Left lung (tissue), 10 donors: Measurements from ENCODE around the gene PMM2. TPM values are rescaled to one million over a fixed set of nuclear protein-coding genes. Genes with fewer than 3 reads are reported as not detected.
"Not testable (repeated sequence)": the region's sequence is repeated elsewhere in the genome, so short reads cannot be mapped to it uniquely, and the experiment has no call there.

Source experiments
- ATAC-seq: fragments of 200-7000 bp; cut with Tn5 transposase; one replicate; pipeline ENCODE4 v1.9.1; 2020; ENCODE audit warnings: moderate library complexity
- DNase-seq, 4 donors: peaks; one replicate each; pipeline ENCODE4 v3.0.0-alpha.2; 2013 to 2020
- H3K27ac ChIP-seq, 2 donors: fragments of 200-600 bp; sonication (generic) in 1 of 2; one replicate each; pipeline versions ENCODE4 v1.5.0 to v1.8.0; 2020 to 2021
- H3K27me3 ChIP-seq, 2 donors: fragments of 200-600 bp; sonication (generic) in 1 of 2; one replicate each; pipeline versions ENCODE4 v1.5.0 to v1.8.0; 2020 to 2021
- H3K36me3 ChIP-seq, 2 donors: fragments of 200-600 bp; sonication (generic) in 1 of 2; one replicate each; pipeline versions ENCODE4 v1.5.0 to v1.8.0; 2020 to 2021
- H3K4me1 ChIP-seq, 2 donors: fragments of 200-600 bp; one replicate each; pipeline ENCODE4 v1.8.0; 2021
- H3K4me3 ChIP-seq, 2 donors: fragments of 200-600 bp; sonication (generic) in 1 of 2; one replicate each; pipeline versions ENCODE4 v1.5.0 to v1.8.0; 2020 to 2021; ENCODE audit warnings: mild to moderate bottlenecking in 1 of 2
- H3K9me3 ChIP-seq, 2 donors: fragments of 200-600 bp; sonication (generic) in 1 of 2; one replicate each; pipeline versions ENCODE4 v1.5.0 to v1.8.0; 2020 to 2021
- intact Hi-C, 2 donors: fragments of 100-400 bp; cut with DNase I; formaldehyde crosslinking; loops; one replicate each; pipeline versions ENCODE4 v1.11.2 to v1.14.2; 2022
- polyA plus RNA-seq, 6 donors: library from polyadenylated mRNA; unstranded; fragments of 120-200 nt; gene quantifications; one replicate each; pipeline ENCODE4 v1.2.1, GENCODE V29; 2013; ENCODE audit not compliant: insufficient read length in 6 of 6
- total RNA-seq, 2 donors: library from RNA; stranded (reverse); fragmentation: NEBNext Ultra II Directional; extraction: Animal tissue kit (Norgen Biotek cat#: 25700); gene quantifications; one replicate each; pipeline ENCODE4 v1.2.1, GENCODE V29; 2021
- TF ChIP-seq, protein P1 (sequence below), 2 donors: fragments of 200-600 bp; sonication (generic) in 1 of 2; IDR thresholded peaks; one replicate each; pipeline versions ENCODE4 v1.5.0 to v1.8.0; 2021; ENCODE audit warnings: antibody characterized with exemption in 2 of 2
- donor health status: DM: no; HTN: yes; CAD: no.
- donor health status: DM: no; HTN: no; CAD: no.

PMM2 gene
- total and polyA plus RNA-seq, 8 donors = 19.2 to 38.2 (median 22.9) TPM

GRCh38 chr16:8867932-8868415 is 70.3 kb downstream of the PMM2 start:
- H3K4me3 ChIP-seq = peak overlapping the region; percentile 42 to 87
- H3K27me3 ChIP-seq = no peaks in the 10 kb centered on the region
- no peaks in the 10 kb centered on the region for H3K9me3 ChIP-seq
- intact Hi-C loops = no loop called here
- peak overlapping the region; percentile 81 to 88 for H3K27ac ChIP-seq
- TF ChIP-seq, protein P1, sequence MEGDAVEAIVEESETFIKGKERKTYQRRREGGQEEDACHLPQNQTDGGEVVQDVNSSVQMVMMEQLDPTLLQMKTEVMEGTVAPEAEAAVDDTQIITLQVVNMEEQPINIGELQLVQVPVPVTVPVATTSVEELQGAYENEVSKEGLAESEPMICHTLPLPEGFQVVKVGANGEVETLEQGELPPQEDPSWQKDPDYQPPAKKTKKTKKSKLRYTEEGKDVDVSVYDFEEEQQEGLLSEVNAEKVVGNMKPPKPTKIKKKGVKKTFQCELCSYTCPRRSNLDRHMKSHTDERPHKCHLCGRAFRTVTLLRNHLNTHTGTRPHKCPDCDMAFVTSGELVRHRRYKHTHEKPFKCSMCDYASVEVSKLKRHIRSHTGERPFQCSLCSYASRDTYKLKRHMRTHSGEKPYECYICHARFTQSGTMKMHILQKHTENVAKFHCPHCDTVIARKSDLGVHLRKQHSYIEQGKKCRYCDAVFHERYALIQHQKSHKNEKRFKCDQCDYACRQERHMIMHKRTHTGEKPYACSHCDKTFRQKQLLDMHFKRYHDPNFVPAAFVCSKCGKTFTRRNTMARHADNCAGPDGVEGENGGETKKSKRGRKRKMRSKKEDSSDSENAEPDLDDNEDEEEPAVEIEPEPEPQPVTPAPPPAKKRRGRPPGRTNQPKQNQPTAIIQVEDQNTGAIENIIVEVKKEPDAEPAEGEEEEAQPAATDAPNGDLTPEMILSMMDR (IDR thresholded peaks at IDR 0.05) = no peak
- DNase-seq (no peak), ATAC-seq (no peak)
- peaks cover 28 to 76% of the 10 kb centered on the region in 2 donors for H3K4me1 ChIP-seq
- H3K36me3 ChIP-seq = no peaks in the 10 kb centered on the region

GRCh38 chr16:8868416-8869211 is 71.0 kb downstream of the PMM2 start, which contains the start of gene CARHSP1:
TSS of gene CARHSP1 (minus strand) at chr16:8869006. CDS start at chr16:8859328, 9,678 bp downstream.
- H3K4me1 ChIP-seq = peaks cover 24 to 70% of the 10 kb centered on the region in 2 donors
- intact Hi-C loops = no loop called here
- H3K27ac ChIP-seq = peak within 1 kb of the TSS; percentile 81 to 88
- no peaks in the 10 kb centered on the region for H3K27me3 ChIP-seq
- ATAC-seq (peak; percentile 93), DNase-seq (peak; percentile 87 to 93 (median 92))
- TF ChIP-seq, protein P1 (IDR thresholded peaks at IDR 0.05) = no peak
- H3K9me3 ChIP-seq = no peaks in the 10 kb centered on the region
- peak within 1 kb of the TSS; percentile 42 to 87 for H3K4me3 ChIP-seq
- no peaks in the 10 kb centered on the region for H3K36me3 ChIP-seq

GRCh38 chr16:8869212-8869987 is 71.8 kb downstream of the PMM2 start:
- Histone ChIP-seq H3K27me3 (no peaks in the 10 kb centered on the region), H3K4me3 (peak overlapping the region; percentile 42 to 87), H3K4me1 (peaks cover 18 to 62% of the 10 kb centered on the region in 2 donors), H3K36me3 (no peaks in the 10 kb centered on the region), H3K9me3 (no peaks in the 10 kb centered on the region), H3K27ac (peak overlapping the region; percentile 55 to 88)
- intact Hi-C loops = no loop called here
- no peak for DNase-seq
- no peak for ATAC-seq
- TF ChIP-seq, protein P1 (IDR thresholded peaks at IDR 0.05) = peak in 1 of 2 donors; percentile 19

- not testable (repeated sequence) for H3K27me3 ChIP-seq, DNase-seq, H3K4me3 ChIP-seq, H3K36me3 ChIP-seq, H3K27ac ChIP-seq, H3K9me3 ChIP-seq, ATAC-seq
- H3K4me1 ChIP-seq = peaks cover 13 to 57% of the 10 kb centered on the region in 2 donors
- intact Hi-C loops = loop anchor here (10.0 kb wide), 1 partner anchor 205 kb away; no protein-coding TSS in a partner anchor
Measured at GRCh38 chr16:8869988-8870241, 72.3 kb downstream of the PMM2 start.

DNA sequence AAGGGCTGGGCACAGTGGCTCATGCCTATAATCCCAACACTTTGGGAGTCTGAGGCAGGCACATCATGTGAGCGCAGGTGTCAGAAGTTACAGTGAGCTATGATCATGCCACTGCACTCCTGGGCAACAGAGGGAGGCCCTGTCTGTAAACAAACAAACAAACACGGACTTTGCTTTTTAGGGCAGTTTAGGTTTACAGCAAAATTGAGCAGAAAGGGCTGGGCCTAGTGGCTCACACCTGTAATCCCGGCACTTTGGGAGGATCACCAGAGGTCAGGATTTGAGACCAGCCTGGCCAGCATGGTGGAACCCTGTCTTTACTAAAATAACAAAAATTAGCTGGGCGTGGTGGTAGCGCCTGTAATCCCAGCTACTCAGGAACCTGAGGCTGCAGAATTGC is 74.4 kb downstream of the PMM2 start:
- no peak for DNase-seq
- ATAC-seq = no peak
- no peaks in the 10 kb centered on the region for H3K9me3 ChIP-seq
- H3K4me3 ChIP-seq = no peak overlapping the region
- H3K4me1 ChIP-seq = peaks cover 3 to 35% of the 10 kb centered on the region in 2 donors
- no peaks in the 10 kb centered on the region for H3K27me3 ChIP-seq
- no peak overlapping the region for H3K27ac ChIP-seq
- intact Hi-C loops = loop anchor here (10.0 kb wide), 1 partner anchor 207 kb away; no protein-coding TSS in a partner anchor
- TF ChIP-seq, protein P1 (IDR thresholded peaks at IDR 0.05) = no peak
- no peaks in the 10 kb centered on the region for H3K36me3 ChIP-seq
